Epithelial cell of proximal tubule (primary cell): ENCODE measurements around the gene TRIM41. TPM values are rescaled to one million over a fixed set of nuclear protein-coding genes. Genes with fewer than 3 reads are reported as not detected.

ENCODE experiments used
- DNase-seq: peaks from one replicate; pipeline ENCODE4 v3.0.0-alpha.2; 2011; ENCODE audit warnings: low read depth
- H3K4me3 ChIP-seq: 2 replicates; pipeline ENCODE4 v1.5.1; 2011; ENCODE audit warnings: low read depth, mild to moderate bottlenecking, low read length
- CTCF ChIP-seq: conservative IDR thresholded peaks from 2 replicates; pipeline ENCODE4 v1.5.1; 2012; ENCODE audit warnings: low read depth, mild to moderate bottlenecking, low read length
- total RNA-seq: library from RNA; depleted of rRNA; stranded (reverse); fragments of >200 nt; gene quantifications from 2 replicates; pipeline ENCODE4 v1.2.3, GENCODE V29; 2015

TRIM41 gene
- total RNA-seq, 1 donor from 2014 or later, result 12.4 TPM

GRCh38 chr5:181235323-181235688 is 12.2 kb downstream of the TRIM41 start:
- DNase-seq, result no peak
- no peak overlapping the region for H3K4me3 ChIP-seq
- TF ChIP-seq CTCF, result no peak

GRCh38 chr5:181235689-181236366 is 12.7 kb downstream of the TRIM41 start:
- no peak for TF ChIP-seq CTCF

GRCh38 chr5:181236471-181236870 is 13.4 kb downstream of the TRIM41 start:
- no peak for DNase-seq
- no peak overlapping the region for H3K4me3 ChIP-seq
- TF ChIP-seq CTCF, result no peak

More at GRCh38 chr5:181235689-181236366, 12.7 kb downstream of the TRIM41 start:
- H3K4me3 ChIP-seq, result no peak overlapping the region
- no peak for DNase-seq

- TF ChIP-seq CTCF, result no peak
- no peak for DNase-seq
- H3K4me3 ChIP-seq, result no peak overlapping the region
Observed at GRCh38 chr5:181236954-181237641, 14.0 kb downstream of the TRIM41 start.

GRCh38 chr5:181237729-181238385 is 14.8 kb downstream of the TRIM41 start:
- H3K4me3 ChIP-seq, result no peak overlapping the region
- DNase-seq, result no peak
- TF ChIP-seq CTCF, result no peak

GRCh38 chr5:181239062-181239663 is 16.1 kb downstream of the TRIM41 start:
- TF ChIP-seq CTCF, result no peak
- no peak for DNase-seq
- no peak overlapping the region for H3K4me3 ChIP-seq
